NCI-H1092 (cell line): ENCODE results near the gene TTLL11.
A peak's percentile ranks its signal among the peaks of the same experiment; 100 is the strongest.
"Not testable (repeated sequence)": the region's sequence is repeated elsewhere in the genome, so short reads cannot be mapped to it uniquely, and the experiment has no call there.

Experiments used
- DNase-seq: peaks from one replicate; lab custom pipeline; 2025; lab: John Stamatoyannopoulos, UW

Gene TTLL11

DNA sequence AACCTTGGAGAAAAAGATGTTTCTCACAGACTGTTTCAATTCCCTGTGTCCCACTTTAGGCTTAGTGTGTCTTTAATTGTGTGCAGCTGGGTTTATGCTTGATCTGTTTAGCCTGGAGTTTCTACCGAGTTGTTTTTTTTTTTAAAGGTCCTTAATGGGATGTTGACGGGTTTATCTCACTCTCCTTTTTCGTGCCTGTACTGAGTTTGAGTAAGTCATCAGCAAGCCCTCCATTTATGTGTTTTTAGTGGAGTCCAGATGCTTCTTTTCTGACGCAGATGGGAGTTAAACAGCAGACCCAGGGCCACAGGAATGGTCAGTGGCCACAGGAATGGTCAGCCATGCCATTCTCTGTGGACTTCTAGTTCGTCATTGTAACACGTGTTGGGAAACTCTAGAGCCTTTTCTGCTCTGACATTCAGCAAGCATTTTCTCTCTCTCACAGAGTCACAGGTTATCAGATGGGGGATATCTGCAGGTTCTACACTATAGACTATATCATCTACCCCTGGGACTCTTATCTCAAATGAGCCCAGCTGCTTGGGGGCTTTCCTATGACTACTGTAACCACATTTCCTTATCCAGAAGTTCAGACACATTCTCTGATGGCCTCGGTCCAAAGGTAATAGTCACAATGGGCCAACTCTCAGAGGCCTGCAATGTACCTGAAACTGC is 190.5 kb downstream of the TTLL11 start:
- no peak for DNase-seq

GRCh38 chr9:121901616-121902015 is 191.5 kb downstream of the TTLL11 start:
- DNase-seq: no peak

GRCh38 chr9:121900163-121900562 is 192.9 kb downstream of the TTLL11 start:
- no peak for DNase-seq

DNA sequence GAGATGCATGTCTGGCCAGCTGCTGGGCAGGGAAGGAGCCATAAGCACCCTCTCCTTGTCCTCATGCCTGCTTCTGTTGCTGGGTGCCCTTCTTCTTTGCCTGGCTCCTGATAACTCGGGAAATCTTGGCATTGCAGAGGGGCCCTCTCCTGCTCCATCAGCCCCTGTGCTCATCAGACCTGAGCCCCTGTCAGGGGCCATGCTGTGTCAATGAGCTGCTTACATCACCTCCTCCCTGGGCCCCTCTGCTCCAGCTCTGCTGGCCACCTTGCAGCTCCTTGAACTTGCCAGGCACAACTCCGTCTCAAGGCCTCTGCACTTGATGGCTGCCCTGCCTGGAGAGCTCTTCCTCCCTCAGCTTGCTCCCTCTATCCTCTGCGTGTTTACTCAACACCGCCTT is 194.3 kb downstream of the TTLL11 start:
- no peak for DNase-seq

DNA sequence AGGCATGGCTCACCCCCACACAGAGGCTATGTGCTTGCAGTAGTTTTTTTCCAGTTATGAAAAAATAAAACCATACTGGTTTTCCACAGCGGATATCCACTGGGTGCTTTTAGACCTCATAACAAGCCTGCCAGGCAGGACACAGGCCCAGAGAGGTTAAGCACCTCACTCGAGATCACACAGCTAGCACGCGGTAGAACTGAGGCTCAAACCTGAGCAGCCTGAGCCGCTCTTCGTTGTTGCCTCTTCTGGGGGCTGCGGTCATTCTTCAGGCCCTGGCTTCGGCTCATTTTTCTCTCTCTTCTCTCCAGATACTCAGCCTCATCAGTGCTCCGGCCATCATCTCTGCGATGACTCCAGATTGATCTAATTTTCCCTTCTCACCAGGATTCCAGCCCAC is 196.0 kb downstream of the TTLL11 start:
- DNase-seq: no peak

GRCh38 chr9:121896545-121896943 is 196.6 kb downstream of the TTLL11 start:
- DNase-seq: no peak

DNA sequence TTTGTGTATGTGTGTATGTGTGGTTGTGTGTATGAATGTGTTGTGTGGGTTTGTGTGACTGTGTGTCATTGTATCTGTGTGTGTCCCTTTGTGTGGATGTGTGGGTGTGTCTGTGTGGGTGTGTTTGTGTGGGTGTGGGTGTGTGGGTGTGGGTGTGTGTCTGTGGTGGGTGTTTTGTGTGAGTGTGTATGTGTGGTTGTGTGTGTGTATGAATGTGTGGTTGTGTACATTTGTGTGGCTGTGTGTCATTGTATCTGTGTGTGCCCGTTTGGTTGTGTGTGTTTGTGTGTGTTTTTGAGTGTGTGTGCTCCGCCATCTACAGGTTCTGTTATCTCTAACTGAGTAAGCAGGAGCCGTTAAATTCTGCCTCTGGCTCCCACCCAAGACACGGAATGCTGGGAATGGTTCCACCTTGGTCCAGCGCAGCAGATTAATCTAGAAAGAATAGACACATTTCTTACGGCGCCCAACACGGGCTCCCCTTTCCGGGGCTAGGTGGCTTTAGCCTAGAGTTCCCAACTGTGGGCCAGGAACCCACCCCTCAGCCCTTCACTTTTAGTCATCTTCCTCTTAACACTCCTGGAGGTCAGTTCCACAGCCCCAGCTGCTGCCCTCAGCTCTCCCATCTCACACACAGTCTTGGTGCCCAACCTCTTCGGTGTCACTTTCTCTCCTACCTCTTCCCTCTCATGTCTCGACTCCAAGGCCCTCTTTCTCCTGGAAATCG is 197.1 kb downstream of the TTLL11 start:
- no peak for DNase-seq

DNA sequence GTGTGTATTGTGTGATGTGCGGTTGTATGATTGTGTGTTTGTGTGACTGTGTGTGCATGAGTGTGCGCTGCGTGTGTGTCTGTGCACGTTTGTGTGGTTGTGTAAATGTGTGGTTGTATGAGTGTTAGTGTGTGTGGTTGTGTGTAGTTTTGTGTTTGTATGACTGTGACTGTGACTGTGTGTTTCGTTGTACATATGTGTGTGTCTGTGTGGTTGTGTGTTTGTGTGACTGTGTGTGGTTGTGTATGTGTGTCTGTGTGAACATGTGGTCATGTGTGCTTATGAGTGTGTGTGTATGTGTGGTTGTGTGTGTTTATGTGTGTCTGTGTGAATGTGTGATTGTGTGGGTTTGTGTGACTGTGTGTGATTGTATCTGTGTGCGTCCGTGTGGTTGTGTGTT is 197.8 kb downstream of the TTLL11 start:
- DNase-seq: no peak

GRCh38 chr9:121894380-121894779 is 198.7 kb downstream of the TTLL11 start:
- DNase-seq: not testable (repeated sequence)

- DNase-seq: no peak
Measured at GRCh38 chr9:121893786-121894185, 199.3 kb downstream of the TTLL11 start.

- DNase-seq: no peak
Measured at GRCh38 chr9:121892706-121893105, 200.4 kb downstream of the TTLL11 start.

- no peak for DNase-seq
Measured at GRCh38 chr9:121890746-121891145, 202.4 kb downstream of the TTLL11 start.

- no peak for DNase-seq
Measured at GRCh38 chr9:121889990-121890563, 203.0 kb downstream of the TTLL11 start.

DNA sequence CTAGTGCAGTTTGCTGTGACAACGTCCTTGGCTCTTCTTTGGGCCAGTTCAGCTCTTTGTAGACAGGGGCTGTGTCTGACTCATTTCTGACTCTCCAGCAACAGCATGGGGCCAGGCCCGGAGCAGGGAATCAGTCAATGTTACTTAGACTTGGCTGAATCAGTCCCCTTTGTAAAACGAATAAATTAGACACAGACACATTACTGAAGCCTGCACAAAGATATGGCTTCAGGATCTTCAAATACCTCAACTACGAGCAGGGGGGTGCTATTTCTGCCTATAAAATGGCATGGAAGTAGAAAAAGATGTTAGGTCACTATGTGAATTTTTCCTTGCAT is 204.7 kb downstream of the TTLL11 start:
- DNase-seq: no peak

DNA sequence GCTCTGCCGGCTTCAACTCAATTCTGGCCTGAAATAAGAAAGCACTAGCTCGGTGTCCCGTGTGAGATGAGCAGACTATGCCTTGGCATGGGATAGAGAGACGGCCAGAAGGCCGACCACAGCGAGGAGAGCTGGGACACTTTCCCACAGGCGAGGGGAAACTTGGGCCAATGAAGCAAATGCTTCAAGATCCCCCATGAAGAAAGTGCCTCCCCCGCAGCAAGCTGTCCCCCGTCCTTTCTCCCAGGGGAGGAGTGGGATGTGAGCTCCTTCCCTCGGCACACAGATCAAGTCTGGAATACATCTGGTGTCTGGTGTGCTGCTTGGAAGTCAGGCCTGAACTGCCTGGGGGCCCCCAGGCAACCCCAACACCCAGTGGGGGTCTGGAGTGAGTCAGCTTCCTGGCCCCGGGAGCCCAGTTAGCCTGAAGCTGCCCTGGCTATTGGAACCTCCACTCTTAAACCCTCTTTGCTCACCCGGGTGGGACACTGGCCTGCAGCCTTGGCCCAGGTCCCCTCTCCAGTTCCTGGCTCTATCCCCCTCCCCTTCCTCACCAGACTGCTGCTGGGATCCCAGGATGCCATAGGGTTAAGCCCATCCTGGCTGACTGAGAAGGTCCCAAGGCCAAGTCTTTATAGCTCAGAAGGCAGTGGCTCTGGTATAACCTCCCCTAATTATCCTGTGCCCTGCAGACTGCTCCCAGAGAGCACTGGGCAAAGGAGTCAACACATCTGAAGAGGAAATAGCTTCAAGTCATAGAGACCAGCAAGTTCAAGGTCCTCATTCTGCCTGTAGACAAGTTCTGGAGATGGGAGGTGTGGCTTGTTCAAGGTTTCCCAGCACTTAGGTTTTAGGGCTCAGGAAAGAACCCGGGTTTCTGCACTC is 205.3 kb downstream of the TTLL11 start:
- DNase-seq: no peak

DNA sequence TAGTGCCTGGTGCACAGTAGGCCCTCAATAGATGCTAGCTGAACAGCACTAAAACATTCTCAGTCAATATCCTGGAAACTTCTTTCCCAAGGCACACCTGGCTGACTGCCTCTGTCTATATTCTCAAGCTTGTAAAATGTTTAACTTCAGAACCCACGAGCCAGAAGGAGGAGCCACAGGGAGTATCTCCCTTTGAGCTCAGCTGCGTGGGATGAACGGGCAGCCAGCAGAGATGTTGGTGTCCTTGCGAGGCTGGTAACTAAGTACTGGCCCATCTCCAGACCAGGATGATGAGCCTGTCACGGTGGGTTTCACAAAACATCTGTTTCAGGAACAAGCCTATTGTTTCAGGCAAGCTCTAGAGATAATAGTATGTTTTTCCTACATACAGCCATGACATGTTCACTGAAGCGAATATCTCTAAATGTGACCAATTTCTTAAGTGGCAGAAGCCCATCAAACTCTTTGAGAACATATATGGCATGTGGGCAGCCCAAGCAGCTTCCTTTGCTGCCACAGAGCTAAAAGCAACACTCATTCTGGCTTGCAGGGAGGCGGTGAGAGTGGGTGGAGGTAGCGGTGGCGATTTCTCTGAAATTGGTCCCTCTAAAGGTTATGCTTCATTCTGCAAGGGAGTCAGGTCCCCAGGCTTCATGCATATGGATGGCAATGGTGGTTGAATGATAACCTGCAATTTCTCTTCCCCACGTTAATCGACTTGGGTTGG is 206.2 kb downstream of the TTLL11 start:
- no peak for DNase-seq

- DNase-seq: no peak
Measured at GRCh38 chr9:121885345-121885901, 207.7 kb downstream of the TTLL11 start.

DNA sequence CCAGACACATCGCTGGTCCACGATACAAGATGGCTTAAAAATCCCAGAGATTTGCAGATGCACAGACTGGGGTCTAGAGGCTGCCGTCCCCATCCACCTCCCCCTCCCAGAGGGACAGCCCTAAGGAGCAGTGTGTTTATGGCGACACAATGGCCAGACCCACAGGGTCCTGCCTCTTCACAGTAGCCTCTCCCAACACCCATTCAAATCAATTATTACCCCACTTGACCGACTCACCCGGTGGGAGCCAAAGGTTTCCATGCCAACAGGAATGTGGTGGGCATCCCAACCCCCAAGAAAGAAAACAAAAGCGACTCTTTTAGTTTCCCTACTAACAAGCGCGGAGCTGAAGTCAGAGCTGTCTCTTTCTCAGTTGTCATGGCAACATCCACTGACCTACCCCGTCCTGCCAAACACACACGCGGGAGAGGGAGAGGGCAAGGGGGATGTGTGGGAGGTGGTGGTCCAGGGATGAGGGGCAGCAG is 209.0 kb downstream of the TTLL11 start:
- DNase-seq: peak; percentile 72

GRCh38 chr9:121883281-121884056 is 209.6 kb downstream of the TTLL11 start:
- DNase-seq: no peak

GRCh38 chr9:121881920-121882500 is 211.1 kb downstream of the TTLL11 start:
- peak; percentile 12 for DNase-seq
